A204.1 (cell line): ENCODE measurements around the gene VEPH1.

Experiments
- FAIRE-seq: peaks from 2 replicates; lab custom pipeline; 2012; peaks lifted over from hg19 to GRCh38; lab: Jason Lieb, UNC

The VEPH1 gene

GRCh38 chr3:157427901-157428300 lies 75.3 kb downstream of the VEPH1 start:
- no peak for FAIRE-seq

- no peak for FAIRE-seq
Measured at GRCh38 chr3:157423337-157423736, 79.9 kb downstream of the VEPH1 start.

GRCh38 chr3:157420606-157421130 lies 82.5 kb downstream of the VEPH1 start:
- no peak for FAIRE-seq

GRCh38 chr3:157418104-157418503 lies 85.1 kb downstream of the VEPH1 start:
- FAIRE-seq, result no peak

GRCh38 chr3:157417247-157417646 lies 86.0 kb downstream of the VEPH1 start:
- no peak for FAIRE-seq

GRCh38 chr3:157416347-157417087 lies 86.7 kb downstream of the VEPH1 start:
- no peak for FAIRE-seq

- no peak for FAIRE-seq
Measured at GRCh38 chr3:157414861-157415260, 88.4 kb downstream of the VEPH1 start.

- FAIRE-seq, result no peak
Measured at GRCh38 chr3:157412323-157412855, 90.8 kb downstream of the VEPH1 start.

GRCh38 chr3:157410945-157411344 lies 92.3 kb downstream of the VEPH1 start:
- FAIRE-seq, result no peak

GRCh38 chr3:157409516-157409915 lies 93.7 kb downstream of the VEPH1 start:
- FAIRE-seq, result no peak

- FAIRE-seq, result no peak
Measured at GRCh38 chr3:157408499-157409149, 94.6 kb downstream of the VEPH1 start.

GRCh38 chr3:157407769-157408168 lies 95.4 kb downstream of the VEPH1 start:
- FAIRE-seq, result no peak

- no peak for FAIRE-seq
Measured at GRCh38 chr3:157406394-157406793, 96.8 kb downstream of the VEPH1 start.

GRCh38 chr3:157405457-157405856 lies 97.8 kb downstream of the VEPH1 start:
- FAIRE-seq, result no peak

GRCh38 chr3:157404381-157404780 lies 98.8 kb downstream of the VEPH1 start:
- no peak for FAIRE-seq

GRCh38 chr3:157398598-157398997 lies 104.6 kb downstream of the VEPH1 start:
- FAIRE-seq, result no peak

GRCh38 chr3:157394411-157394810 lies 108.8 kb downstream of the VEPH1 start:
- FAIRE-seq, result no peak

- no peak for FAIRE-seq
Measured at GRCh38 chr3:157393113-157393512, 110.1 kb downstream of the VEPH1 start.

- no peak for FAIRE-seq
Measured at GRCh38 chr3:157392104-157392503, 111.1 kb downstream of the VEPH1 start.

GRCh38 chr3:157390713-157391515 lies 112.3 kb downstream of the VEPH1 start:
- no peak for FAIRE-seq

- FAIRE-seq, result no peak
Measured at GRCh38 chr3:157388976-157389375, 114.2 kb downstream of the VEPH1 start.

GRCh38 chr3:157387708-157388435 lies 115.3 kb downstream of the VEPH1 start:
- FAIRE-seq, result no peak
